Heart left ventricle (tissue), 16 donors: Measurements from ENCODE around the gene SMARCC1. TPM values are rescaled to one million over a fixed set of nuclear protein-coding genes. Genes with fewer than 3 reads are reported as not detected.

Experiments
- ATAC-seq, 4 donors: fragments of 200-7000 bp; cut with Tn5 transposase; one replicate each; pipeline ENCODE4 v1.9.1; 2020 to 2022; ENCODE audit warnings: moderate library complexity in 4 of 4, mild to moderate bottlenecking in 3 of 4, moderate number of reproducible peaks in 1 of 4
- DNase-seq, 5 donors: peaks; one replicate each; pipeline ENCODE4 v3.0.0-alpha.2; 2020
- H3K27ac ChIP-seq, 12 donors: fragments of 200-600 bp; sonication (generic) in 4 of 12; one replicate each; pipeline versions ENCODE4 v1.5.0 to v1.8.0; 2016 to 2022; ENCODE audit warnings: mild to moderate bottlenecking in 2 of 12
- H3K27me3 ChIP-seq, 9 donors: fragments of 200-600 bp; sonication (generic) in 2 of 9; one replicate each; pipeline versions ENCODE4 v1.5.1 to v1.8.0; 2016 to 2022; ENCODE audit warnings: mild to moderate bottlenecking in 3 of 9
- H3K36me3 ChIP-seq, 9 donors: fragments of 200-600 bp; sonication (generic) in 2 of 9; one replicate each; pipeline versions ENCODE4 v1.5.0 to v1.8.0; 2018 to 2022; ENCODE audit warnings: mild to moderate bottlenecking in 2 of 9
- H3K4me1 ChIP-seq, 12 donors: fragments of 200-600 bp; sonication (generic) in 4 of 12; one replicate each; pipeline versions ENCODE4 v1.5.0 to v1.8.0; 2016 to 2022; ENCODE audit warnings: mild to moderate bottlenecking in 3 of 12
- H3K4me3 ChIP-seq, 12 donors: fragments of 200-600 bp; sonication (generic) in 4 of 12; one replicate each; pipeline versions ENCODE4 v1.5.0 to v1.8.0; 2017 to 2022; ENCODE audit warnings: mild to moderate bottlenecking in 9 of 12, moderate library complexity in 4 of 12
- H3K9me3 ChIP-seq, 12 donors: fragments of 200-600 bp; sonication (generic) in 4 of 12; one replicate each; pipeline versions ENCODE4 v1.5.0 to v1.8.0; 2016 to 2022; ENCODE audit warnings: mild to moderate bottlenecking in 1 of 12
- CTCF ChIP-seq, 12 donors: fragments of 200-600 bp; sonication (generic) in 4 of 12; IDR thresholded peaks; one replicate each; pipeline versions ENCODE4 v1.5.0 to v1.8.0; 2018 to 2022; ENCODE audit warnings: antibody characterized with exemption in 12 of 12, mild to moderate bottlenecking in 5 of 12
- POLR2A ChIP-seq, 2 donors: fragments of 450-650 bp; IDR thresholded peaks; one replicate each; pipeline ENCODE4 v1.6.1; 2017; ENCODE audit warnings: antibody characterized with exemption in 2 of 2, mild to moderate bottlenecking in 2 of 2, moderate library complexity in 2 of 2
- WGBS, 4 donors: extraction: QIAGEN DNeasy Blood & Tissue Kit in 2 of 4; methylation state at CpG; one replicate each; pipeline versions ENCODE4 v1.1.5 to v1.1.7; 2013 to 2018; 5-methylcytosine and 5-hydroxymethylcytosine counted together
- intact Hi-C, 10 donors: fragments of 100-400 bp; cut with DNase I; formaldehyde crosslinking; loops; one replicate each; pipeline versions ENCODE4 v1.11.1 to v1.14.2; 2022
- polyA plus RNA-seq, 2 donors: library from polyadenylated mRNA; stranded (reverse); fragments of 200-250 nt; gene quantifications; one replicate each; pipeline ENCODE4 v1.2.3, GENCODE V29; 2013
- total RNA-seq, 9 donors: library from RNA; depleted of rRNA in 2 of 9; stranded (reverse); fragments of >200 nt in 2 of 9; fragmentation: NEBNext Ultra II Directional in 3 of 9; extraction: Animal tissue kit (Norgen Biotek cat#: 25700) in 3 of 9; gene quantifications; one replicate each; pipeline versions ENCODE4 v1.1.0 to v1.2.4, GENCODE V29; 2016 to 2023
- donor health status: ischemic (EF 13 %, LVEDD 7.1; RV severe dilation, severe dysfunction).
- donor health status: healthy with polysubstance abuse.
- donor health status: DM: no; HTN: yes; CAD: no.
- donor health status: DM: no; HTN: no; CAD: no.
- donor health status: ischemic (EF 25% LVEDD 6.9; RV normal size, moderate dysfunction).
- donor health status: ischemic (EF 25% LVEDD 5.7; RV mildly dilated, moderate dysfunction).
- donor health status: healthy.
- donor health status: DM: yes; HTN: yes; CAD: no.
- donor health status: ischemic (EF 35%, LVEDD 5.7; RV mildly dilated, moderate dysfunction).
- donor health status: nonischemic (EF 11% LVEDD 7.7; RV severe dilation, severe dysfunction).
- donor health status: DM: yes; HTN: yes; CAD: no.
- donor health status: PGD.
- donor health status: ischemic (EF 29% LVEDD 5.4; RV normal size, mild dysfunction).
- donor health status: nonischemic (EF 23%, LVEDD 6.1; RV moderate dilation, normal function).

Gene SMARCC1
- total and polyA plus RNA-seq, 11 donors = 5.8 to 31.4 (median 25.5) TPM

- intact Hi-C loops = no loop called here
- no peaks in the 10 kb centered on the region for H3K9me3 ChIP-seq
- TF ChIP-seq POLR2A (IDR thresholded peaks at IDR 0.05) (no peak), CTCF (IDR thresholded peaks at IDR 0.05) (no peak)
- ATAC-seq (no peak), DNase-seq (no peak)
- 65 to 87% (median 72%) methylated on average over 2 of the region's 2 CpGs for whole genome bisulfite sequencing, 4 donors
- H3K27ac ChIP-seq = no peak overlapping the region
- H3K27me3 ChIP-seq = no peaks in the 10 kb centered on the region
- no peak overlapping the region for H3K4me3 ChIP-seq
- peaks cover 0 to 71% (median 35%) of the 10 kb centered on the region in 9 donors for H3K36me3 ChIP-seq
- H3K4me1 ChIP-seq = peaks cover 0 to 8% (median 0%) of the 10 kb centered on the region in 12 donors
Measured at GRCh38 chr3:47604145-47604544, 177.5 kb downstream of the SMARCC1 start.

DNA sequence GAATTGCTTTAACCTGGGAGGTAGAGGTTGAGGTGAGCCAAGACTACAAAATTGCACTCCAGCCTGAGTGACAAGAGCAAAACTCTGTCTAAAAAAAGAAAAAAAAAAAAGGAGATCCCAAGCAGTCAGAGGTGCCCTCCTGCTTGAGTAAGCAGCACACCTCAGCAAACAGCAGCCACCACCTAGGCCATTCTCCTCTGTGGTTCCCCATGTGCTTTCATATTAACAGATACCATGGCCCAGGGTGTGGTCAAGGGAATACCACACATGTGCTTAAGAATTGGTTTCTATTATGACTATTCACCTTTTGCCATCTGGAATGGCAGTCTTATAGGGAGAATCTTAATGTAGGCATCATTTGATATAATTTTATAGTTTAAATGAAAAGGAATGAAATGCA lies 178.4 kb downstream of the SMARCC1 start:
- no peak overlapping the region for H3K27ac ChIP-seq
- H3K4me3 ChIP-seq = no peak overlapping the region
- TF ChIP-seq CTCF (IDR thresholded peaks at IDR 0.05) = no peak
- no peak for TF ChIP-seq POLR2A (IDR thresholded peaks at IDR 0.05)
- no peak for ATAC-seq
- DNase-seq = no peak
- peaks cover 0 to 63% (median 27%) of the 10 kb centered on the region in 9 donors for H3K36me3 ChIP-seq
- peaks cover 0 to 8% (median 0%) of the 10 kb centered on the region in 12 donors for H3K4me1 ChIP-seq
- intact Hi-C loops = no loop called here
- H3K9me3 ChIP-seq = no peaks in the 10 kb centered on the region
- no peaks in the 10 kb centered on the region for H3K27me3 ChIP-seq

GRCh38 chr3:47601281-47601680 lies 180.4 kb downstream of the SMARCC1 start:
- ATAC-seq (peak in 1 of 4 donors; percentile 77), DNase-seq (no peak)
- TF ChIP-seq POLR2A (IDR thresholded peaks at IDR 0.05) (no peak), CTCF (IDR thresholded peaks at IDR 0.05) (no peak)
- Histone ChIP-seq H3K4me3 (no peak overlapping the region), H3K27ac (no peak overlapping the region), H3K4me1 (peaks cover 0 to 8% (median 0%) of the 10 kb centered on the region in 12 donors), H3K36me3 (peaks cover 0 to 51% (median 11%) of the 10 kb centered on the region in 9 donors), H3K27me3 (no peaks in the 10 kb centered on the region), H3K9me3 (no peaks in the 10 kb centered on the region)
- intact Hi-C loops = no loop called here
- 35 to 67% (median 59%) methylated on average over 3 of the region's 3 CpGs for WGBS, 4 donors

- Histone ChIP-seq H3K27me3 (no peaks in the 10 kb centered on the region), H3K4me3 (no peak overlapping the region), H3K27ac (no peak overlapping the region), H3K9me3 (no peaks in the 10 kb centered on the region), H3K36me3 (peaks cover 0 to 61% (median 25%) of the 10 kb centered on the region in 9 donors), H3K4me1 (peaks cover 0 to 6% (median 0%) of the 10 kb centered on the region in 12 donors)
- WGBS, 4 donors = 74 to 83% (median 80%) methylated on average over 3 of the region's 3 CpGs
- no peak for TF ChIP-seq POLR2A (IDR thresholded peaks at IDR 0.05)
- intact Hi-C loops = no loop called here
- ATAC-seq (no peak), DNase-seq (no peak)
Measured at GRCh38 chr3:47594792-47595191, 186.9 kb downstream of the SMARCC1 start.
